H9 (cell line): ENCODE data around the gene DPP10. TPM values are rescaled to one million over a fixed set of nuclear protein-coding genes. Genes with fewer than 3 reads are reported as not detected.

Source experiments
- DNase-seq: peaks from one replicate; pipeline ENCODE4 v3.0.0-alpha.2; 2017
- H2AFZ ChIP-seq: one replicate; pipeline ENCODE4 v1.6.1; 2013; ENCODE audit warnings: mild to moderate bottlenecking, low read length, control low read depth, moderate library complexity
- H2AK5ac ChIP-seq: 2 replicates; pipeline ENCODE4 v1.6.1; 2013; ENCODE audit warnings: low read length, control low read depth, mixed read lengths; ENCODE audit not compliant: insufficient read length
- H2BK120ac ChIP-seq: one replicate; pipeline ENCODE4 v1.6.1; 2013; ENCODE audit warnings: low read depth, mild to moderate bottlenecking, low read length, control low read depth, inconsistent platforms; ENCODE audit not compliant: poor library complexity, severe bottlenecking
- H2BK12ac ChIP-seq: 2 replicates; pipeline ENCODE4 v1.6.1; 2013; ENCODE audit warnings: low read length, control low read depth, mixed read lengths, low read depth; ENCODE audit not compliant: insufficient read length
- H2BK15ac ChIP-seq: 2 replicates; pipeline ENCODE4 v1.6.1; 2013; ENCODE audit warnings: low read depth, low read length, control low read depth
- H2BK20ac ChIP-seq: one replicate; pipeline ENCODE4 v1.6.1; 2013; ENCODE audit warnings: low read depth, mild to moderate bottlenecking, low read length, control low read depth, inconsistent platforms; ENCODE audit not compliant: poor library complexity, severe bottlenecking
- H2BK5ac ChIP-seq: 2 replicates; pipeline ENCODE4 v1.6.1; 2013; ENCODE audit warnings: low read length, control low read depth, mixed read lengths; ENCODE audit not compliant: insufficient read length
- H3K14ac ChIP-seq: 2 replicates; pipeline ENCODE4 v1.6.1; 2013; ENCODE audit warnings: low read length, control low read depth; ENCODE audit not compliant: insufficient read depth
- H3K18ac ChIP-seq: 2 replicates; pipeline ENCODE4 v1.6.1; 2013; ENCODE audit warnings: low read depth, mild to moderate bottlenecking, mixed read lengths, low read length, control low read depth; ENCODE audit not compliant: insufficient read length
- H3K23ac ChIP-seq: 2 replicates; pipeline ENCODE4 v1.6.1; 2013; ENCODE audit warnings: low read length, control low read depth, mixed read lengths, low read depth; ENCODE audit not compliant: insufficient read length
- H3K23me2 ChIP-seq: 2 replicates; pipeline ENCODE4 v1.6.1; 2013; ENCODE audit warnings: low read depth, mild to moderate bottlenecking, mixed read lengths, low read length, control low read depth; ENCODE audit not compliant: insufficient read length, poor library complexity, severe bottlenecking
- H3K27ac ChIP-seq: 2 replicates; pipeline ENCODE4 v1.5.1; 2013; ENCODE audit warnings: low read length, control low read depth, mixed read lengths, low read depth; ENCODE audit not compliant: insufficient read length
- H3K27me3 ChIP-seq: 2 replicates; pipeline ENCODE4 v1.6.1; 2013; ENCODE audit warnings: low read length, control low read depth, inconsistent platforms; ENCODE audit not compliant: insufficient read depth
- H3K4ac ChIP-seq: 2 replicates; pipeline ENCODE4 v1.6.1; 2013; ENCODE audit warnings: low read depth, mild to moderate bottlenecking, control low read depth, inconsistent platforms, low read length, moderate library complexity
- H3K4me1 ChIP-seq: 2 replicates; pipeline ENCODE4 v1.6.1; 2013; ENCODE audit warnings: low read length, control low read depth, inconsistent platforms; ENCODE audit not compliant: insufficient read depth
- H3K4me2 ChIP-seq: 2 replicates; pipeline ENCODE4 v1.6.1; 2013; ENCODE audit warnings: low read length, control low read depth, mixed read lengths; ENCODE audit not compliant: insufficient read length, insufficient read depth
- H3K56ac ChIP-seq: 2 replicates; pipeline ENCODE4 v1.6.1; 2013; ENCODE audit warnings: low read depth, mild to moderate bottlenecking, mixed read lengths, low read length, control low read depth; ENCODE audit not compliant: insufficient read length
- H3K79me1 ChIP-seq: 2 replicates; pipeline ENCODE4 v1.6.1; 2013; ENCODE audit warnings: low read depth, mild to moderate bottlenecking, moderate library complexity, low read length, control low read depth, inconsistent platforms; ENCODE audit not compliant: insufficient read depth, poor library complexity, severe bottlenecking
- H3K79me2 ChIP-seq: 2 replicates; pipeline ENCODE4 v1.6.1; 2013; ENCODE audit warnings: low read length, control low read depth, inconsistent platforms; ENCODE audit not compliant: insufficient read depth
- H3K9ac ChIP-seq: 2 replicates; pipeline ENCODE4 v1.6.1; 2013; ENCODE audit warnings: low read length, control low read depth, mixed read lengths; ENCODE audit not compliant: insufficient read length; ENCODE audit errors: extremely low read depth
- H3K9me3 ChIP-seq: one replicate; pipeline ENCODE4 v1.6.1; 2013; ENCODE audit warnings: low read depth, low read length, inconsistent platforms; ENCODE audit not compliant: control insufficient read depth
- H3T11ph ChIP-seq: one replicate; pipeline ENCODE4 v1.6.1; 2013; ENCODE audit warnings: mild to moderate bottlenecking, low read length, control low read depth, inconsistent platforms
- H4K20me1 ChIP-seq: one replicate; pipeline ENCODE4 v1.6.1; 2013; ENCODE audit not compliant: control insufficient read depth, insufficient read length, insufficient read depth
- H4K5ac ChIP-seq: 2 replicates; pipeline ENCODE4 v1.6.1; 2013; ENCODE audit warnings: low read depth, mild to moderate bottlenecking, mixed read lengths, low read length, control low read depth; ENCODE audit not compliant: insufficient read length
- H4K8ac ChIP-seq: replicated peaks from 2 replicates; pipeline ENCODE4 v1.6.1; 2013; ENCODE audit warnings: low read length, control low read depth, mixed read lengths, low read depth; ENCODE audit not compliant: insufficient read length
- H4K91ac ChIP-seq: 2 replicates; pipeline ENCODE4 v1.6.1; 2013; ENCODE audit warnings: low read depth, mild to moderate bottlenecking, moderate library complexity, mixed read lengths, low read length, control low read depth; ENCODE audit not compliant: insufficient read length
- H3K27ac Mint-ChIP-seq, 3 experiments: 2 replicates in 2 of 3; 3 replicates in 1 of 3; pipeline ENCODE4 v1.8.0; 2020 to 2021; ENCODE audit warnings: mixed read lengths in 3 of 3, mild to moderate bottlenecking in 1 of 3, moderate library complexity in 1 of 3
- H3K27me3 Mint-ChIP-seq: 2 replicates; pipeline ENCODE4 v1.8.0; 2021; ENCODE audit warnings: low read depth, mild to moderate bottlenecking, moderate library complexity, mixed read lengths
- H3K36me3 Mint-ChIP-seq, 3 experiments: 2 replicates in 2 of 3; 3 replicates in 1 of 3; pipeline ENCODE4 v1.8.0; 2020 to 2021; ENCODE audit warnings: low read depth in 3 of 3, mixed read lengths in 3 of 3; ENCODE audit not compliant: insufficient read depth in 1 of 3
- H3K4me1 Mint-ChIP-seq, 2 experiments: 2 replicates each; pipeline ENCODE4 v1.8.0; 2020; ENCODE audit warnings: mixed read lengths in 2 of 2
- H3K4me3 Mint-ChIP-seq, 2 experiments: 2 replicates in 1 of 2; 3 replicates in 1 of 2; pipeline ENCODE4 v1.8.0; 2020 to 2021; ENCODE audit warnings: mild to moderate bottlenecking in 2 of 2, mixed read lengths in 2 of 2, moderate library complexity in 1 of 2
- H3K9me3 Mint-ChIP-seq, 2 experiments: 2 replicates in 1 of 2; 3 replicates in 1 of 2; pipeline ENCODE4 v1.8.0; 2020; ENCODE audit warnings: mild to moderate bottlenecking in 2 of 2, mixed read lengths in 2 of 2, moderate library complexity in 1 of 2
- WGBS: extraction: QIAGEN DNeasy Blood & Tissue Kit; methylation state at CpG from one replicate; pipeline ENCODE4 v1.1.7; 2013; ENCODE audit warnings: missing lambda C conversion rate, low lambda C conversion rate, mixed read lengths; ENCODE audit not compliant: insufficient read length; ENCODE audit errors: extremely low coverage; 5-methylcytosine and 5-hydroxymethylcytosine counted together
- total RNA-seq: library from RNA; stranded (reverse); gene quantifications from 2 replicates; pipeline ENCODE4 v1.2.1, GENCODE V29; 2021
- TF ChIP-seq, protein P1 (sequence below): fragments of 200-600 bp; sonication (generic); conservative IDR thresholded peaks from 3 replicates; pipeline ENCODE4 v1.8.0; 2021; ENCODE audit warnings: antibody characterized with exemption, mild to moderate bottlenecking

Gene DPP10
- total RNA-seq, 1 experiment from 2014 or later = 11.3 TPM

DNA sequence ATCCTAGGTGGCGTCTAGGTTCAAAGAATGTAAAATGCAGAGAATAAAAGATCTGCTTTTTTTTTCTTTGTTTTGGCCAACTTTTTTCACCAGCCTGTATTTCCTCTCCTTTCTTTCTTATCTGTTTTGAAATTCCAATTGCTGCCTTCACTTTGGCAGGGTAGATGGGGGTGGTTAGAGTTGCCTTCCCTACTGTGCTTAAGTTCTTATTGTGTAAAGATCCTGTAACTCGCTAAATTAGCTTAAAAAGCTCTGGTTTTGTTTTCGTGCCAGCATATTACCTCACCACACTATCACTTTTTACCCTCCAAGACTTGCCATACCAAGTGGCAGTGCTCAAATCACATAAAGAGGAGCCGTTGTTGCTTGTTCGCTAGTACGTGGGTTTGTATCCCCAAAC, 921.7 kb downstream of the DPP10 start:
- peaks cover 0 to 5% of the 10 kb centered on the region in 2 experiments; a peak in 2 of 5 replicates for H3K9me3 Mint-ChIP-seq
- Histone ChIP-seq H2BK20ac (no peak overlapping the region), H2BK15ac (no peak overlapping the region), H3K27me3 (no peaks in the 10 kb centered on the region), H4K91ac (no peak overlapping the region), H3K56ac (no peak overlapping the region), H2AFZ (no peak overlapping the region), H3K79me2 (no peaks in the 10 kb centered on the region), H3K23me2 (no peaks in the 10 kb centered on the region), H3K14ac (no peak overlapping the region), H3K9me3 (no peaks in the 10 kb centered on the region), H2BK12ac (no peak overlapping the region), H2BK5ac (no peak overlapping the region), H3K79me1 (no peaks in the 10 kb centered on the region), H3K4me2 (peak overlapping the region; percentile 51), H3T11ph (no peak overlapping the region), H2AK5ac (no peak overlapping the region), H3K27ac (peak overlapping the region; percentile 60), H3K4me1 (no peaks in the 10 kb centered on the region; the same call in 1 of the 2 replicates), H3K23ac (no peak overlapping the region), H3K4ac (no peak overlapping the region), H4K8ac (no peak overlapping the region), H4K20me1 (no peaks in the 10 kb centered on the region), H3K9ac (no peak overlapping the region), H4K5ac (no peak overlapping the region), H3K18ac (no peak overlapping the region), H2BK120ac (no peak overlapping the region)
- TF ChIP-seq, protein P1, sequence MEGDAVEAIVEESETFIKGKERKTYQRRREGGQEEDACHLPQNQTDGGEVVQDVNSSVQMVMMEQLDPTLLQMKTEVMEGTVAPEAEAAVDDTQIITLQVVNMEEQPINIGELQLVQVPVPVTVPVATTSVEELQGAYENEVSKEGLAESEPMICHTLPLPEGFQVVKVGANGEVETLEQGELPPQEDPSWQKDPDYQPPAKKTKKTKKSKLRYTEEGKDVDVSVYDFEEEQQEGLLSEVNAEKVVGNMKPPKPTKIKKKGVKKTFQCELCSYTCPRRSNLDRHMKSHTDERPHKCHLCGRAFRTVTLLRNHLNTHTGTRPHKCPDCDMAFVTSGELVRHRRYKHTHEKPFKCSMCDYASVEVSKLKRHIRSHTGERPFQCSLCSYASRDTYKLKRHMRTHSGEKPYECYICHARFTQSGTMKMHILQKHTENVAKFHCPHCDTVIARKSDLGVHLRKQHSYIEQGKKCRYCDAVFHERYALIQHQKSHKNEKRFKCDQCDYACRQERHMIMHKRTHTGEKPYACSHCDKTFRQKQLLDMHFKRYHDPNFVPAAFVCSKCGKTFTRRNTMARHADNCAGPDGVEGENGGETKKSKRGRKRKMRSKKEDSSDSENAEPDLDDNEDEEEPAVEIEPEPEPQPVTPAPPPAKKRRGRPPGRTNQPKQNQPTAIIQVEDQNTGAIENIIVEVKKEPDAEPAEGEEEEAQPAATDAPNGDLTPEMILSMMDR = no peak
- no peaks in the 10 kb centered on the region for H3K27me3 Mint-ChIP-seq
- peak overlapping the region in 1 of 2 experiments; percentile 34; a peak in 3 of 5 replicates for H3K4me3 Mint-ChIP-seq
- DNase-seq = no peak
- H3K36me3 Mint-ChIP-seq = peaks cover 1 to 13% (median 11%) of the 10 kb centered on the region in 3 experiments; a peak in 4 of 7 replicates
- peaks cover 49 to 54% of the 10 kb centered on the region in 2 experiments for H3K4me1 Mint-ChIP-seq
- no CpG with 5 or more reads among the region's 6 CpGs for WGBS
- H3K27ac Mint-ChIP-seq = peak overlapping the region; percentile 54 to 94 (median 90); a peak in 6 of 7 replicates
